GM12801 (cell line): Measurements from ENCODE around the gene A1CF.

ENCODE experiments used
- CTCF ChIP-seq: IDR thresholded peaks from one replicate; pipeline ENCODE4 v1.5.1; 2011; ENCODE audit warnings: control low read depth; ENCODE audit not compliant: insufficient read length; ENCODE audit errors: extremely low read depth

The A1CF gene

GRCh38 chr10:50830066-50830465, 55.4 kb downstream of the A1CF start:
- no peak for TF ChIP-seq CTCF

- TF ChIP-seq CTCF, result no peak
These were observed 60.6 kb downstream of the A1CF start for GRCh38 chr10:50824782-50825181.

GRCh38 chr10:50823789-50824188, 61.6 kb downstream of the A1CF start:
- TF ChIP-seq CTCF, result no peak

- no peak for TF ChIP-seq CTCF
These were observed 75.8 kb downstream of the A1CF start for GRCh38 chr10:50809596-50809995.

- TF ChIP-seq CTCF, result no peak
These were observed 77.3 kb downstream of the A1CF start for GRCh38 chr10:50807851-50808776.

GRCh38 chr10:50805981-50806622, 79.3 kb downstream of the A1CF start:
- TF ChIP-seq CTCF, result no peak

GRCh38 chr10:50799595-50799994, 85.8 kb downstream of the A1CF start:
- no peak for TF ChIP-seq CTCF
